Suprapubic skin (tissue), 4 donors: ENCODE results near the gene KAZN. TPM values are rescaled to one million over a fixed set of nuclear protein-coding genes. Genes with fewer than 3 reads are reported as not detected.

Experiments
- DNase-seq, 2 donors: peaks; one replicate each; pipeline ENCODE4 v3.0.0-alpha.2; 2019; ENCODE audit warnings: low spot score in 2 of 2
- H3K27ac ChIP-seq: fragments of 200-600 bp; sonication (generic); one replicate; pipeline ENCODE4 v1.5.1; 2019
- H3K27me3 ChIP-seq: fragments of 200-600 bp; sonication (generic); one replicate; pipeline ENCODE4 v1.5.1; 2019
- H3K36me3 ChIP-seq: fragments of 200-600 bp; sonication (generic); one replicate; pipeline ENCODE4 v1.5.1; 2019
- H3K4me1 ChIP-seq: fragments of 200-600 bp; sonication (generic); one replicate; pipeline ENCODE4 v1.5.1; 2019
- H3K4me3 ChIP-seq: fragments of 200-600 bp; sonication (generic); one replicate; pipeline ENCODE4 v1.5.1; 2019; ENCODE audit warnings: mild to moderate bottlenecking
- H3K9me3 ChIP-seq: fragments of 200-600 bp; sonication (generic); one replicate; pipeline ENCODE4 v1.5.1; 2019
- EP300 ChIP-seq: sonication (generic); formaldehyde crosslinking; IDR thresholded peaks from one replicate; pipeline ENCODE4 v1.6.1; 2017; ENCODE audit warnings: antibody characterized with exemption
- POLR2A ChIP-seq, 2 donors: fragments of 450-650 bp; IDR thresholded peaks; one replicate each; pipeline ENCODE4 v1.6.1; 2017; ENCODE audit warnings: antibody characterized with exemption in 2 of 2, mild to moderate bottlenecking in 2 of 2, moderate library complexity in 2 of 2
- POLR2AphosphoS5 ChIP-seq, 3 donors: sonication (generic); formaldehyde crosslinking; IDR thresholded peaks; one replicate each; pipeline ENCODE4 v1.6.1; 2017; ENCODE audit warnings: antibody characterized with exemption in 3 of 3
- WGBS: methylation state at CpG from one replicate; pipeline ENCODE4 v1.1.5; 2018; 5-methylcytosine and 5-hydroxymethylcytosine counted together
- total RNA-seq, 4 donors: library from RNA; depleted of rRNA; stranded (reverse); fragments of >200 nt; gene quantifications; one replicate each; pipeline ENCODE4 v1.1.0, GENCODE V29; 2016
- TF ChIP-seq, protein P1 (sequence below), 2 donors: fragments of 200-600 bp in 1 of 2; fragments of 450-650 bp in 1 of 2; sonication (generic) in 1 of 2; IDR thresholded peaks; one replicate each; pipeline ENCODE4 v1.5.1; 2016 to 2019; ENCODE audit warnings: antibody characterized with exemption in 2 of 2, mild to moderate bottlenecking in 1 of 2, moderate library complexity in 1 of 2

The KAZN gene
- total RNA-seq, 4 donors from 2014 or later, result 29.2 to 37.5 (median 31.7) TPM

DNA sequence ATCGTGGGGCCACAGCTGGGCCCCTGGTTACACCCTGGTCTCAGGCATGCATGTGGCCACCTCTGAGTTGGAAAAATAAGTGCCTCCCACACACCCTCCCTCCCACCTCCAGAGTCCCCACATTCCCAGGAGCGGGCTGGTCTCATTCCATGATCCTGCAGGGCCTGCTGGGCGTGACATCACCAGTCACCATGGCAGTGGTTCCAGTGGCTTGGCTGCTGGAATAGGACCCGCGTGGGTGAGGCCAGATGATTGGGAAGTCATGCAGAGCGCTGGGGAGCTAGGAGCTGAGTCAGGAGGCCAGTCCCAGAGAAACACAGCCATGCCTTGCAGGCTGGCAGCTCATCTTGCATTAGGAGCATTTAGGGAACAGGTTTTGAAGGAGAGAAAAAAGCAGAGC, 429.6 kb downstream of the KAZN start:
- peak overlapping the region; percentile 72 for H3K27ac ChIP-seq
- TF ChIP-seq POLR2A (IDR thresholded peaks at IDR 0.05) (no peak), EP300 (no peak), POLR2AphosphoS5 (IDR thresholded peaks at IDR 0.05) (no peak)
- TF ChIP-seq, protein P1, sequence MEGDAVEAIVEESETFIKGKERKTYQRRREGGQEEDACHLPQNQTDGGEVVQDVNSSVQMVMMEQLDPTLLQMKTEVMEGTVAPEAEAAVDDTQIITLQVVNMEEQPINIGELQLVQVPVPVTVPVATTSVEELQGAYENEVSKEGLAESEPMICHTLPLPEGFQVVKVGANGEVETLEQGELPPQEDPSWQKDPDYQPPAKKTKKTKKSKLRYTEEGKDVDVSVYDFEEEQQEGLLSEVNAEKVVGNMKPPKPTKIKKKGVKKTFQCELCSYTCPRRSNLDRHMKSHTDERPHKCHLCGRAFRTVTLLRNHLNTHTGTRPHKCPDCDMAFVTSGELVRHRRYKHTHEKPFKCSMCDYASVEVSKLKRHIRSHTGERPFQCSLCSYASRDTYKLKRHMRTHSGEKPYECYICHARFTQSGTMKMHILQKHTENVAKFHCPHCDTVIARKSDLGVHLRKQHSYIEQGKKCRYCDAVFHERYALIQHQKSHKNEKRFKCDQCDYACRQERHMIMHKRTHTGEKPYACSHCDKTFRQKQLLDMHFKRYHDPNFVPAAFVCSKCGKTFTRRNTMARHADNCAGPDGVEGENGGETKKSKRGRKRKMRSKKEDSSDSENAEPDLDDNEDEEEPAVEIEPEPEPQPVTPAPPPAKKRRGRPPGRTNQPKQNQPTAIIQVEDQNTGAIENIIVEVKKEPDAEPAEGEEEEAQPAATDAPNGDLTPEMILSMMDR (IDR thresholded peaks at IDR 0.05), result no peak
- H3K27me3 ChIP-seq, result no peaks in the 10 kb centered on the region
- WGBS, result 43% methylated on average over 5 of the region's 6 CpGs
- H3K4me1 ChIP-seq, result peaks cover 21% of the 10 kb centered on the region
- DNase-seq, result peak; percentile 86 to 89
- H3K4me3 ChIP-seq, result no peak overlapping the region
- H3K36me3 ChIP-seq, result no peaks in the 10 kb centered on the region
- H3K9me3 ChIP-seq, result no peaks in the 10 kb centered on the region

DNA sequence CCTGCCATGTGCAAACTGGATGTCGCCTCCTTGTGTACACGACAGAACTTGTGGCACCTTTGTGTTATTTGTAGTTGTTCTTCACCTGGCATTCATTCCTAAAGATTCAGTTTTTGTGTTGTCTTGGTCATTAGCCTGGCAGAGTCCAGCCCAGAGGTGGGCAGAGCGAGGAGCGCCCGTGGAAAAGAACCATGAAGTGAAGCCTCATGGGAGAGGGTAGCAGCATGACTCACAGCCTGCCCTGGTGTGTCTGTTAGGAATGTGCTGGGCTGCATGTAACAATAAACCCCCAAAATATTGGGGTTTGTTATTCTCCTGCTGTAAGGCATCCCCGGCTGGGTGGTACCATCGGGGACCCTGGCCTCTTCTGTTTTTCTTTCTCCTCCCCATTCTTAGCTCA, 430.1 kb downstream of the KAZN start:
- Histone ChIP-seq H3K9me3 (no peaks in the 10 kb centered on the region), H3K4me1 (peaks cover 17% of the 10 kb centered on the region), H3K36me3 (no peaks in the 10 kb centered on the region), H3K27ac (peak overlapping the region; percentile 39), H3K27me3 (no peaks in the 10 kb centered on the region), H3K4me3 (no peak overlapping the region)
- 88% methylated on average over 7 of the region's 7 CpGs for WGBS
- DNase-seq, result no peak
- TF ChIP-seq POLR2AphosphoS5 (IDR thresholded peaks at IDR 0.05) (no peak), POLR2A (IDR thresholded peaks at IDR 0.05) (no peak), EP300 (no peak)
- TF ChIP-seq, protein P1 (IDR thresholded peaks at IDR 0.05), result no peak

DNA sequence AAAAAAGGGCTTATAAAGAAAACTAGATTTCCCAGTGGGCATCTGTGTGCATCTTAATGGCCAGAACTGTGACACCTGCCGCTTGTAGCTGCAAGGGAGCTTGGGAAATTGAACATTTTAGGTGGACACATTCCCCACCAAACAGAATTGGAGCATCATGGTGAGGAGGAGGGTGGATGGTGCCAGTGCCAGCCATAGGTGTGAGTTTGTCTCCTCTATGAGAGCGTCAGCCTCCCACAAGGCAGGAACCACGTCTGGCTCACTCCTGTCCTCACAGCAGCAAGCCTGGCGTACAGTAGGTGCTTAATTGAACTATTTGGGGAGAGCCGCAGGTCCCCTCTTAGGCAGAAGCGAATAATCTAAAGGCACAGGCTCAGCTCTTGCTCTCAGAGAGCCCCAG, 430.6 kb downstream of the KAZN start:
- no peak for DNase-seq
- H3K9me3 ChIP-seq, result no peaks in the 10 kb centered on the region
- no peak for TF ChIP-seq POLR2AphosphoS5 (IDR thresholded peaks at IDR 0.05)
- TF ChIP-seq, protein P1 (IDR thresholded peaks at IDR 0.05), result no peak
- TF ChIP-seq EP300, result no peak
- TF ChIP-seq POLR2A (IDR thresholded peaks at IDR 0.05), result no peak
- H3K4me1 ChIP-seq, result peaks cover 17% of the 10 kb centered on the region
- no peaks in the 10 kb centered on the region for H3K27me3 ChIP-seq
- H3K36me3 ChIP-seq, result no peaks in the 10 kb centered on the region
- 92% methylated on average over 6 of the region's 6 CpGs for WGBS
- no peak overlapping the region for H3K4me3 ChIP-seq
- no peak overlapping the region for H3K27ac ChIP-seq

DNA sequence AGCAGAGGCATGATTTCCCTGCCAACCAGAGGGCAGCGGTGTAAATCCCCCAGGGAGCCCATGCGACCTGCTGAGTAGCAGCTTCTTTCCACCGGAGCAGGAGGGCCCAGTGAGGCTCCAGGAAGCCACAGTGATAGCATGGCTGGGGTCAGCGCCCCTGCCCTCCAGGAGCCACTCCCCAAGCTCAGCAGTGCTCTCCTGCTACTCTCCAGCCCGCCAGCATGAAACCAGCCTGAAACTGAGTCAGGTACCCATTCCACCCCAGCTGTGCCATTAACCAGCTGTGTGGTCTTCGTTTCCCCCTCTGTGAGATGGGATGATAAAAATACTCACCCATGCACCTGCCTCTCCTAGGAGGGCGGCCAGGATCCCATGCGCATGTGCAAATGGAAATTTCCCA, 431.3 kb downstream of the KAZN start:
- H3K27me3 ChIP-seq, result no peaks in the 10 kb centered on the region
- H3K27ac ChIP-seq, result no peak overlapping the region
- no peak for DNase-seq
- peaks cover 17% of the 10 kb centered on the region for H3K4me1 ChIP-seq
- H3K4me3 ChIP-seq, result no peak overlapping the region
- no peaks in the 10 kb centered on the region for H3K9me3 ChIP-seq
- H3K36me3 ChIP-seq, result no peaks in the 10 kb centered on the region
- TF ChIP-seq, protein P1 (IDR thresholded peaks at IDR 0.05), result no peak
- TF ChIP-seq EP300 (no peak), POLR2A (IDR thresholded peaks at IDR 0.05) (no peak), POLR2AphosphoS5 (IDR thresholded peaks at IDR 0.05) (no peak)
- 81% methylated on average over 8 of the region's 8 CpGs for WGBS

DNA sequence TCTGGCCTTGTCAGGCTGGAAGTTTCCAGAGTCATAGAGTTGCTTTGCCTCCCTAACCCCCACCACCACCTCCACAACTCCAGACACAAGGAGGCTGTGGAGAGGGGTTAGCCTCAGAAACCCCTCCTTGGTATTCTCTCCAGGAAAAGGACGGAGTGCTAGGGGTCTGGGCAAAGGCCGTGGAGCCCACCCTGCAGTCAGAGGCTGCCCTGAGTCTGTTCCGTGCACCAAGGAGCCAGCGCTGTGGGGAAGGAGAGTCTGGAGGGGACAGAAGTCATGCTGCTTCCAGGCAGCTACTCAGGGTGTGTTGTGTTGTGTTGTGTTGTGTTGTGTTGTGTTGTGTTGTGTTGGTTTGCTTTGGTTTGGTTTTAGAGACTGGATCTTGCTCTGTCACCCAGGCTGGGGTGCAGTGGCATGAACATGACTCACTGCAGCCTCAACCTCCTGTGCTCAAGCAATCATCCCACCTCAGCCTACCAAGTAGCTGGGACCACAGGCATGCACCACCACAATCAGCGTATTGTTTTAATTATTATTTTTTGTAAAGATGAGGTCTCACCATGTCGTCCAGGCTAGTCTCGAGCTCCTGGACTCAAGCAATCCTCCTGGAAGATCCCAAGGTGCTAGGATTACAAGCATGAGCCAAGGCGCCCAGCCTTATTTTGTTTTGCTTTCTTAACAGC, 432.9 kb downstream of the KAZN start:
- peaks cover 17% of the 10 kb centered on the region for H3K4me1 ChIP-seq
- H3K36me3 ChIP-seq, result no peaks in the 10 kb centered on the region
- 85% methylated on average over 8 of the region's 8 CpGs for WGBS
- no peak overlapping the region for H3K4me3 ChIP-seq
- DNase-seq, result no peak
- no peaks in the 10 kb centered on the region for H3K9me3 ChIP-seq
- H3K27me3 ChIP-seq, result no peaks in the 10 kb centered on the region
- H3K27ac ChIP-seq, result no peak overlapping the region
- TF ChIP-seq, protein P1 (IDR thresholded peaks at IDR 0.05), result no peak
- TF ChIP-seq POLR2A (IDR thresholded peaks at IDR 0.05), result no peak
- no peak for TF ChIP-seq POLR2AphosphoS5 (IDR thresholded peaks at IDR 0.05)
- no peak for TF ChIP-seq EP300
